Loucy (cell line): ENCODE measurements around the gene LOXL4.

Source experiments
- H2AFZ ChIP-seq: fragments of 200-600 bp; sonication (generic); 2 replicates; pipeline ENCODE4 v1.6.0; 2016; ENCODE audit warnings: antibody characterized with exemption, mild to moderate bottlenecking, low read length, moderate library complexity
- H3F3A ChIP-seq: fragments of 200-600 bp; 2 replicates; pipeline ENCODE4 v1.6.0; 2016; ENCODE audit warnings: antibody characterized with exemption, low read depth, mild to moderate bottlenecking
- H3K27me3 ChIP-seq: fragments of 200-600 bp; sonication (generic); 2 replicates; pipeline ENCODE4 v1.6.1; 2014; ENCODE audit warnings: low read length, mild to moderate bottlenecking; ENCODE audit not compliant: insufficient read depth, poor library complexity, severe bottlenecking
- H3K36me3 ChIP-seq: fragments of 200-600 bp; sonication (generic); 2 replicates; pipeline ENCODE4 v1.6.1; 2016; ENCODE audit warnings: low read length; ENCODE audit not compliant: insufficient read depth
- H3K4me1 ChIP-seq: fragments of 200-600 bp; sonication (generic); 2 replicates; pipeline ENCODE4 v1.5.1; 2014; ENCODE audit warnings: low read length, mild to moderate bottlenecking; ENCODE audit not compliant: insufficient read depth, poor library complexity, severe bottlenecking
- H3K4me2 ChIP-seq: fragments of 200-600 bp; sonication (generic); 2 replicates; pipeline ENCODE4 v1.6.0; 2014; ENCODE audit warnings: antibody characterized with exemption, low read length, low read depth, mild to moderate bottlenecking; ENCODE audit not compliant: poor library complexity, severe bottlenecking
- H3K4me3 ChIP-seq: fragments of 200-600 bp; sonication (generic); 2 replicates; pipeline ENCODE4 v1.5.1; 2014; ENCODE audit warnings: low read length, mild to moderate bottlenecking, mixed read lengths; ENCODE audit not compliant: poor library complexity, severe bottlenecking
- H3K79me2 ChIP-seq: fragments of 200-600 bp; sonication (generic); 2 replicates; pipeline ENCODE4 v1.6.1; 2014; ENCODE audit warnings: low read length; ENCODE audit not compliant: insufficient read depth
- H3K9ac ChIP-seq: fragments of 200-600 bp; sonication (generic); 2 replicates; pipeline ENCODE4 v1.6.0; 2014; ENCODE audit warnings: mild to moderate bottlenecking, low read depth, low read length, moderate library complexity; ENCODE audit not compliant: poor library complexity, severe bottlenecking
- H3K9me2 ChIP-seq: fragments of 200-600 bp; sonication (generic); replicated peaks from 2 replicates; pipeline ENCODE4 v1.6.1; 2016; ENCODE audit warnings: low read depth, low read length, mixed read lengths
- H3K9me3 ChIP-seq: fragments of 200-600 bp; sonication (generic); 2 replicates; pipeline ENCODE4 v1.6.1; 2014; ENCODE audit warnings: mild to moderate bottlenecking, antibody characterized with exemption, low read length, low read depth; ENCODE audit not compliant: insufficient read depth
- H4K20me1 ChIP-seq: fragments of 200-600 bp; sonication (generic); 2 replicates; pipeline ENCODE4 v1.6.0; 2014; ENCODE audit warnings: antibody characterized with exemption, low read length, mild to moderate bottlenecking; ENCODE audit not compliant: insufficient read depth, poor library complexity, severe bottlenecking
- EZH2phosphoT487 ChIP-seq: fragments of 200-600 bp; IDR thresholded peaks from 2 replicates; pipeline ENCODE4 v1.6.1; 2018; ENCODE audit warnings: antibody characterized with exemption, mild to moderate bottlenecking, moderate library complexity, borderline replicate concordance
- TF ChIP-seq, protein P1 (sequence below): fragments of 200-600 bp; sonication (generic); conservative IDR thresholded peaks from 2 replicates; pipeline ENCODE4 v1.5.1; 2014; ENCODE audit warnings: mild to moderate bottlenecking, antibody characterized with exemption, low read length

Gene LOXL4

DNA sequence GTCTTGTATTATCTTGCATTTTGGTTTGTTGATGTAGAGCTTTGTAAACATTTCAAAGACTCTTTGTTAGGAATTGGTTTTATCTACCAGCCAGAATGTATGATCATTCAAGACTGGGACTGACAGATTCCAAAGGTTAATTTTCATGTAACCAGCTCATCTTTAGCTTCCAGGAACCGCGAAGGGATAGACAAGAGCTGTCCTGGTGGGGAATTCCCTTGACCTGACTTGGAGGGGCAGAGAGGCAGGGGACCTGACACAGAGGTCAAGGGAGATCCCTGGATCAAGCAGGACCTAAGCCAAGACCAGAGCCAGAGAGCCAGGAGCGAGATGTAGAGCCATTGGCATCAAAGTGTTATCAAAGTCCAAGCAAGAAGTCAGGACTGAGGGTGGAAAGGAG lies 6.6 kb upstream of the LOXL4 start:
- Histone ChIP-seq H3K4me1 (peaks cover 4% of the 10 kb centered on the region), H3K4me2 (no peak overlapping the region)

DNA sequence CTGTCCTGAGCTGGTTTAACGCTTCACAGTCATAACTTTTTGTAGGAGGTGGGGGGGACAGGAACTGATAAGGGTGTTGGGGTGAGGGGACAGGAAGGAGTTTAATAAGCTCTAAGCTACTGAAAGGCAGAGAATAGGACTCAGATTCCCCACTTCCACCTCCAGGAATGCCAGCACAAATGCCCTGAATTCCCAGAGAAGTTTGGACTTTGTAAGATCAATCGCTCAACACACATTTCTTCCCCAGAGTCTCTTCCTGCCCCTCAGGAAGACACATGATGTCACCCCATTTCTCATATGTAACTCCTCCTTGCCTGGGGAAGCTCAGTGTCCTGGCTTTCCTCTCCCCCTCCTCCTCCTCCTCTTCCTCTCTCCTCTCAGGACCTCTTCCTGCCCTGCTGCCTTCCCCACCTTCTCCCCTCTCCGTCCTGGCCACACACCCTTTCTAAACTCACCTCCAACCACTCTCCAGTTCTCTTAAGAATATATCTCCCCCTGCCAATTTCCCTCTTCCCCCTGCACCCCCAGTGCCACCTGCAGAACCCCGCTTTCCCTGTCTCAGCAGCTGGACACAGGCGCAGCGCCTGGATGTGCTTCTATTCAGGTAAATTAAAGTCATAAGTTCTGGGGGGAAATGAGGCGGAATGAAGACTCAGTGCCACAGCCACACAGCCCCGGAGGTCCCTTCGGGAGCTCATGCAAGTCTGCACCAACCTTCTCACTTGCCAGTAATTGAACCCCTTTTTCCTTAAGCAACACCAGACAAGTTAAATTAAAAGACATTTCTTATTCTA lies 5.3 kb upstream of the LOXL4 start:
- no peaks in the 10 kb centered on the region for H3K9me2 ChIP-seq
- no peaks in the 10 kb centered on the region for H4K20me1 ChIP-seq
- no peaks in the 10 kb centered on the region for H3K27me3 ChIP-seq
- no peaks in the 10 kb centered on the region for H3K9me3 ChIP-seq
- H2AFZ ChIP-seq, result no peak overlapping the region
- H3K9ac ChIP-seq, result no peak overlapping the region
- H3K79me2 ChIP-seq, result no peaks in the 10 kb centered on the region
- H3K4me1 ChIP-seq, result peaks cover 4% of the 10 kb centered on the region
- no peaks in the 10 kb centered on the region for H3K36me3 ChIP-seq
- no peak overlapping the region for H3K4me3 ChIP-seq
- no peak overlapping the region for H3K4me2 ChIP-seq
- no peaks in the 10 kb centered on the region for H3F3A ChIP-seq
- TF ChIP-seq, protein P1, sequence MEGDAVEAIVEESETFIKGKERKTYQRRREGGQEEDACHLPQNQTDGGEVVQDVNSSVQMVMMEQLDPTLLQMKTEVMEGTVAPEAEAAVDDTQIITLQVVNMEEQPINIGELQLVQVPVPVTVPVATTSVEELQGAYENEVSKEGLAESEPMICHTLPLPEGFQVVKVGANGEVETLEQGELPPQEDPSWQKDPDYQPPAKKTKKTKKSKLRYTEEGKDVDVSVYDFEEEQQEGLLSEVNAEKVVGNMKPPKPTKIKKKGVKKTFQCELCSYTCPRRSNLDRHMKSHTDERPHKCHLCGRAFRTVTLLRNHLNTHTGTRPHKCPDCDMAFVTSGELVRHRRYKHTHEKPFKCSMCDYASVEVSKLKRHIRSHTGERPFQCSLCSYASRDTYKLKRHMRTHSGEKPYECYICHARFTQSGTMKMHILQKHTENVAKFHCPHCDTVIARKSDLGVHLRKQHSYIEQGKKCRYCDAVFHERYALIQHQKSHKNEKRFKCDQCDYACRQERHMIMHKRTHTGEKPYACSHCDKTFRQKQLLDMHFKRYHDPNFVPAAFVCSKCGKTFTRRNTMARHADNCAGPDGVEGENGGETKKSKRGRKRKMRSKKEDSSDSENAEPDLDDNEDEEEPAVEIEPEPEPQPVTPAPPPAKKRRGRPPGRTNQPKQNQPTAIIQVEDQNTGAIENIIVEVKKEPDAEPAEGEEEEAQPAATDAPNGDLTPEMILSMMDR, result no peak
- TF ChIP-seq EZH2phosphoT487, result no peak

More for the DNA sequence above, 6.6 kb upstream of the LOXL4 start:
- Histone ChIP-seq H3K27me3 (no peaks in the 10 kb centered on the region), H3F3A (no peaks in the 10 kb centered on the region), H3K79me2 (no peaks in the 10 kb centered on the region), H4K20me1 (no peaks in the 10 kb centered on the region), H3K9ac (no peak overlapping the region), H3K36me3 (no peaks in the 10 kb centered on the region), H3K9me2 (no peaks in the 10 kb centered on the region), H2AFZ (no peak overlapping the region), H3K4me3 (no peak overlapping the region), H3K9me3 (no peaks in the 10 kb centered on the region)
- TF ChIP-seq, protein P1, result no peak
- no peak for TF ChIP-seq EZH2phosphoT487

DNA sequence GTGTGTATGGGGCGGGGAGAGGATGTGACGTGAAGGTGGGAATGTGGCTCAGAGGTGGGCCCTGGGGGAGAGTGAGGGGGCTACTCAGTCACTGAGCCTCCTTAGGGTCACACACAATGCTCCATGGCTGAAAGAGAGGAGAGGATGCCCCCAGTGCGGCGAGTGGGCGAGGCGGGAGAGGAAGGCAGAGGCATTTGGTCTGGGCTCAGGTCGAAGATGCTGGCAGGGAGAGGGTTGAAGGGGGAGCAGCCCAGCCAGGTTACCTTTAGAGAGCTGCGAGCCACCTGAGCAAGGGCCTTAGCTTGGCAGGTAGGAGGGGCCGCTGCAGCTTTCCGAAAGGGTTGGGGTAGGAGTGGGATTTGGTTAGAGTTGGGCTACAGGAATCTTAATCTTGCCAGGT lies 4.7 kb upstream of the LOXL4 start:
- Histone ChIP-seq H3K9me2 (no peaks in the 10 kb centered on the region), H3K4me1 (peaks cover 4% of the 10 kb centered on the region), H3K4me3 (no peak overlapping the region), H4K20me1 (no peaks in the 10 kb centered on the region), H3K9ac (no peak overlapping the region), H3K9me3 (no peaks in the 10 kb centered on the region), H3K27me3 (no peaks in the 10 kb centered on the region), H3K4me2 (no peak overlapping the region), H2AFZ (no peak overlapping the region), H3F3A (no peaks in the 10 kb centered on the region), H3K79me2 (no peaks in the 10 kb centered on the region), H3K36me3 (no peaks in the 10 kb centered on the region)
- TF ChIP-seq, protein P1, result no peak
- TF ChIP-seq EZH2phosphoT487, result no peak
